IPS-18c (cell line): ENCODE measurements around the gene MMEL1.
A peak's percentile ranks its signal among the peaks of the same experiment; 100 is the strongest.
"Not testable (repeated sequence)": the region's sequence is repeated elsewhere in the genome, so short reads cannot be mapped to it uniquely, and the experiment has no call there.

ENCODE experiments used
- H3K4me3 ChIP-seq: 2 replicates; pipeline ENCODE4 v1.7.0; 2013; ENCODE audit warnings: low read depth, mild to moderate bottlenecking, low read length, moderate library complexity; ENCODE audit not compliant: insufficient read depth
- H3K9me3 ChIP-seq: one replicate; pipeline ENCODE4 v1.6.1; 2013; ENCODE audit warnings: mild to moderate bottlenecking, low read length, moderate library complexity; ENCODE audit not compliant: control insufficient read depth, insufficient read depth

The MMEL1 gene, protein sequence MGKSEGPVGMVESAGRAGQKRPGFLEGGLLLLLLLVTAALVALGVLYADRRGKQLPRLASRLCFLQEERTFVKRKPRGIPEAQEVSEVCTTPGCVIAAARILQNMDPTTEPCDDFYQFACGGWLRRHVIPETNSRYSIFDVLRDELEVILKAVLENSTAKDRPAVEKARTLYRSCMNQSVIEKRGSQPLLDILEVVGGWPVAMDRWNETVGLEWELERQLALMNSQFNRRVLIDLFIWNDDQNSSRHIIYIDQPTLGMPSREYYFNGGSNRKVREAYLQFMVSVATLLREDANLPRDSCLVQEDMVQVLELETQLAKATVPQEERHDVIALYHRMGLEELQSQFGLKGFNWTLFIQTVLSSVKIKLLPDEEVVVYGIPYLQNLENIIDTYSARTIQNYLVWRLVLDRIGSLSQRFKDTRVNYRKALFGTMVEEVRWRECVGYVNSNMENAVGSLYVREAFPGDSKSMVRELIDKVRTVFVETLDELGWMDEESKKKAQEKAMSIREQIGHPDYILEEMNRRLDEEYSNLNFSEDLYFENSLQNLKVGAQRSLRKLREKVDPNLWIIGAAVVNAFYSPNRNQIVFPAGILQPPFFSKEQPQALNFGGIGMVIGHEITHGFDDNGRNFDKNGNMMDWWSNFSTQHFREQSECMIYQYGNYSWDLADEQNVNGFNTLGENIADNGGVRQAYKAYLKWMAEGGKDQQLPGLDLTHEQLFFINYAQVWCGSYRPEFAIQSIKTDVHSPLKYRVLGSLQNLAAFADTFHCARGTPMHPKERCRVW

DNA sequence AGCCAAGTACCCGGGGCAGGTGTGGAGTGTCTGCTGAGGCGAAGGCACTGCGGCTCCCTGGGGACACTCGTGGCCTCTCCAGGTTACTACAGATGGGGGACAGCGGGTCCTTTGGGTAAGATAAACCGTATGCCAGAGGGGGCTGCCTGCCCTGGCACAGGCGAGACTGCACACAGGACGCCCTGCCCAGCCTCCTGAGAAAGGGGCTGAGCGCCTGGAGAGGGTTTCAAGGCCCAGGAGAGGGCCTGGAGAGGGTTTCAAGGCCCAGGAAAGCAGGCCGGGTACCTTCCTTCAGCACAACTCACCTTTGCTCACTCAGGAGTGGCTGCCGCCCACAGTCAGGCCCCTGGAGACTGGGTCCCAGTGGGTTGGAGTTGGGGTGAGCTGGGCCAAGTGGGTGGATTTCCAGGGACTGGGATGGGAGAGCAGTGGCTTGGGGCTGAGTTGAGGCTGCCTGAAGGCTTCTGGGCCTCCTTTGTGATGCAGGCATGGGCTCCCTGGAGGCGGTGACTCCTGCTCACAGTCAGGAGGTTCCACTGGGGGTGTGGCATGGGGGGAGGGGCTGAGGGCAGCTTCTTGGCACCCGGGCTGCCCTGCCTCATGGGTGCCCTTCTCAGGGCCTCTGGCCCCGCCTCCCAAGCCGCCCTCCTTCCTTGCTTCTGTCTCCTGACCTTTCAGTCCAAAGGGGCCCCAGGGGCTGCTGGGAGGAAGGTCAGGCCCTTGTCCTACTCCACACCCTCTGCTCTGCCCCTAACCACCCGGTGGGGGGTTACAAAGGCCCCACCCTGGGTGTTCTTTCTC lies at the start of gene MMEL1:
MMEL1 (minus strand) TSS at position 456 of the 801 bp plus-strand sequence. CDS start 3,532 bp downstream, outside the sequence.
- H3K4me3 ChIP-seq = peak within 1 kb of the TSS; percentile 24; the same call in 1 of the 2 replicates

DNA sequence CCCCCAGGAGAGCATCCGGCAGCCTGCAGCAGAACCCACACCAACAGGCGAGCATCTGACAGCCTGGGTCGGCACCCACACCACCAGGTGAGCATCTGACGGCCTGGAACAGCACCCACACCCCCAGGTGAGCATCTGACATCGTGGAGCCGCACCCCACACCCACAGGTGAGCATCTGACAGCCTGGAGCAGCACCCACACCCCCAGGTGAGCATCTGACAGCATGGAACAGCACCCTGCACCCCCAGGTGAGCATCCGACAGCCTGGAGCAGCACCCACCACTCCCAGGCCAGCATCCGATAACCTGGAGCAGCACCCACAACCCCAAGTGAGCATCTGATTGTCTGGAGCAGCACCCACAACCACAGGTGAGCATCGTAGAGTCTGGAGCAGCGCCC lies 43.9 kb upstream of the MMEL1 start:
- not testable (repeated sequence) for H3K4me3 ChIP-seq

More for the DNA sequence above, at the start of gene MMEL1:
- H3K9me3 ChIP-seq = peaks cover 8% of the 10 kb centered on the region

DNA sequence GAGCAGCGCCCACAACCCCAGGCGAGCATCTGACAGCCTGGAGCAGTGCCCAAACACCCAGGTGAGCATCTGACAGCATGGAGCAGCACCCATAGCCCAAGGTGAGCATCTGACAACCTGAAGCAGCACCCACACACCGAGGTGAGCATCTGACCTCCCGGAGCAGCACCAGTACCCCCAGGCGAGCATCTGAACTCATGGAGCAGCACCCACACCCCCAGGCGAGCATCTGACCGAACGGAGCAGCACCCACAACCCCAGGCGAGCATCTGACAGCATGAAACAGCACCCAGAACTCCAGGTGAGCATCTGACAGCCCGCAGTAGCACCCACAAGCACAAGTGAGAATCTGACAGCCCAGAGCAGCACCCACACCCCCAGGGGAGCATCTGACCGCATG lies 38.8 kb upstream of the MMEL1 start:
- H3K9me3 ChIP-seq, H3K4me3 ChIP-seq: not testable (repeated sequence)

More for the DNA sequence above, 43.9 kb upstream of the MMEL1 start:
- not testable (repeated sequence) for H3K9me3 ChIP-seq

DNA sequence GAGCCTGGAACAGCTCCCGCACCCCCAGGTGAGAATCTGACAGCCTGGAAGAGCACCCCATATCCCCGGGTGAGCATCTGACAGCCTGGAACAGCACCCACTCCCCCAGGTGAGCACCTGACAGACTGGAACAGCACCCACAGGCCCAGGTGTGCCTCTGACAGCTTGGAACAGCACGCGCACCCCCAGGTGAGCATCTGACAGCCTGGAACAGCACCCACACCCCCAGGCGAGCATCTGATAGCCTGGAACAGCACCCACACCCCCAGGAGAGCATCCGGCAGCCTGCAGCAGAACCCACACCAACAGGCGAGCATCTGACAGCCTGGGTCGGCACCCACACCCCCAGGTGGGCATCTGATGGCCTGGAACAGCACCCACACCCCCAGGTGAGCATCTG lies 27.0 kb upstream of the MMEL1 start:
- not testable (repeated sequence) for H3K4me3 ChIP-seq
- H3K9me3 ChIP-seq = peaks cover 21% of the 10 kb centered on the region

DNA sequence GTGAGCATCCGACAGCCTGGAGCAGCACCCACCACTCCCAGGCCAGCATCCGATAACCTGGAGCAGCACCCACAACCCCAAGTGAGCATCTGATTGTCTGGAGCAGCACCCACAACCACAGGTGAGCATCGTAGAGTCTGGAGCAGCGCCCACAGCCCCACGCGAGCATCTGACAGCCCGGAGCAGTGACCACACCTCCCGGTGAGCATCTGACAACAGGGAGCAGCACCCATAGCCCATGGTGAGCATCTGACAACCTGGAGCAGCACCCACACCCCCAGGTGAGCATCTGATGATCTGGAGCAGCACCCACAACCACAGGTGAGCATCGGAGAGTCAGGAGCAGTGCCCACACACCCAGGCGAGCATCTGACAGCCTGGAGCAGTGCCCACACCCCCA lies 25.1 kb upstream of the MMEL1 start:
- H3K9me3 ChIP-seq = peaks cover 37% of the 10 kb centered on the region
- not testable (repeated sequence) for H3K4me3 ChIP-seq

DNA sequence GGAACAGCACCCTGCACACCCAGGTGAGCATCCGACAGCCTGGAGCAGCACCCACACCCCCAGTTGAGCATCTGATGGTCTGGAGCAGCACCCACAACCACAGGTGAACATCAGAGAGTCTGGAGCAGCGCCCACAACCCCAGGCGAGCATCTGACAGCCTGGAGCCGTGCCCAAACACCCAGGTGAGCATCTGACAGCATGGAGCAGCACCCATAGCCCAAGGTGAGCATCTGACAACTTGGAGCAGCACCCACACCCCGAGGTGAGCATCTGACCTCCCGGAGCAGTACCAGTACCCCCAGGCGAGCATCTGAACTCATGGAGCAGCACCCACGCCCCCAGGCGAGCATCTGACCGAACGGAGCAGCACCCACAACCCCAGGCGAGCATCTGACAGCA lies 24.3 kb upstream of the MMEL1 start:
- Histone ChIP-seq H3K4me3 (peak overlapping the region; percentile 24), H3K9me3 (peaks cover 45% of the 10 kb centered on the region)

DNA sequence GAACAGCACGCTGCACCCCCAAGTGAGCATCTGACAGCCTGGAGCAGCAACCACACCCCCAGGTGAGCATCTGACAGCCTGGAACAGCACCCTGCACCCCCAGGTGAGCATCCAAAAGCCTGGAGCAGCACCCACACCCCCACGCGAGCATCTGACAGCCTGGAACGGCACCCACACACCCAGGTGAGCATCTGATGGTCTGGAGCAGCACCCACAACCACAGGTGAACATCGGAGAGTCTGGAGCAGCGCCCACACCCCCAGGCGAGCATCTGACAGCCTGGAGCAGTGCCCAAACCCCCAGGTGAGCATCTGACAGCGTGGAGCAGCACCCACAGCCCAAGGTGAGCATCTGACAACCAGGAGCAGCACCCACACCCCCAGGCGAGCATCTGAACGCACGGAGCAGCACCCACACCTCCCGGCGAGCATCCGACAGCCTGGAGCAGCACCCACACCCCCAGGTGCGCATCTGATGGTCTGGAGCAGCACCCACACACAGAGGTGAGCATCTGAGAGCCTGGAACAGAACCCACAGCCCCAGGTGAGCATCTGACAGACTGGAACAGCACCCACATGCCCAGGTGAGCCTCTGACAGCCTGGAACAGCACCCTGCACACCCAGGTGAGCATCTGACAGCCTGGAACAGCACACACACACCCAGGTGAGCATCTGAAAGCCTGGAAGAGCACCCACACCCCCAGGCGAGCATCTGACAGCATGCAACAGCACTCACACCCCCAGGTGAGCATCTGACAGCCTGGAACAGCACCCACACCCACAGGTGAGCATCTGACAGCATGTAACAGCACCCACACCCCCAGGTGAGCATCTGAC lies 23.0 kb upstream of the MMEL1 start:
- peaks cover 48% of the 10 kb centered on the region for H3K9me3 ChIP-seq

DNA sequence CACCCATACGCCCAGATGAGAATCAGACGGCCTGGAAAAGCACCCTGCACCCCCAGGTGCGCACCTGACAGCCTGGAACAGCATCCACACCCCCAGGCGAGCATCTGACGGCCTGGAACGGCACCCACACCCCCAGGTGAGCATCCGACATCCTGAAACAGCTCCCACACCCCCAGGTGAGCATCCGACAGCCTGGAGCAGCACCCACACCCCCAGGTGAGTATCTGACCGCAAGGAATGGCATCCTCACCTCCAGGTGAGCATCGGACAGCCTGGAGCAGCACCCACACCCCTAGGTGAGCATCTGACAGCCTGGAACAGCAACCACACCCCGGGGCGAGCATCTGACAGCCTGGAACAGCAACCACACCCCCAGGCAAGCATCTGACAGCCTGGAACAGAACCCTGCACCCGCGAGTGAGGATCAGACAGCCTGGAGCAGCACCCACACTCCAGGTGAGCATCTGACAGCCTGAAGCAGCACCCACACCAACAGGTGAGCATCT lies 21.7 kb upstream of the MMEL1 start:
- H3K9me3 ChIP-seq = peaks cover 48% of the 10 kb centered on the region
- H3K4me3 ChIP-seq = peak overlapping the region; percentile 9; the same call in 1 of the 2 replicates

More for the DNA sequence above, 23.0 kb upstream of the MMEL1 start:
- not testable (repeated sequence) for H3K4me3 ChIP-seq

DNA sequence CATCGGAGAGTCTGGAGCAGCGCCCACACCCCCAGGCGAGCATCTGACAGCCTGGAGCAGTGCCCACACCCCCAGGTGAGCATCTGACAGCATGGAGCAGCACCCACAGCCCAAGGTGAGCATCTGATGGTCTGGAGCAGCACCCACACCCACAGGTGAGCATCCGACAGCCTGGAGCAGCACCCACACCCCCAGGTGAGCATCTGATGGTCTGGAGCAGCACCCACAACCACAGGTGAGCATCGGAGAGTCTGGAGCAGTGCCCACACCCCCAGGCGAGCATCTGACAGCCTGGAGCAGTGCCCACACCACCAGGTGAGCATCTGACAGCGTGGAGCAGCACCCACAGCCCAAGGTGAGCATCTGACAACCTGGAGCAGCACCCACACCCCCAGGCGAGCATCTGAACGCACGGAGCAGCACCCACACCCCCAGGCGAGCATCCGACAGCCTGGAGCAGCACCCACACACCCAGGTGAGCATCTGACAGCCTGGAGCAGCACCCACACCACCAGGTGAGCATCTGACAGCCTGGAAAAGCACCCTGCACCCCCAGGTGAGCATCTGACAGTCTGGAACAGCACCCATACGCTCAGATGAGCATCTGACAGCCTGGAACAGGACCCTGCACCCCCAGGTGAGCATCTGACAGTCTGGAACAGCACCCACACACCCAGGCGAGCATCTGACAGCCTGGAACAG lies 21.1 kb upstream of the MMEL1 start:
- peak overlapping the region; percentile 40; the same call in 1 of the 2 replicates for H3K4me3 ChIP-seq
- H3K9me3 ChIP-seq = peaks cover 48% of the 10 kb centered on the region

DNA sequence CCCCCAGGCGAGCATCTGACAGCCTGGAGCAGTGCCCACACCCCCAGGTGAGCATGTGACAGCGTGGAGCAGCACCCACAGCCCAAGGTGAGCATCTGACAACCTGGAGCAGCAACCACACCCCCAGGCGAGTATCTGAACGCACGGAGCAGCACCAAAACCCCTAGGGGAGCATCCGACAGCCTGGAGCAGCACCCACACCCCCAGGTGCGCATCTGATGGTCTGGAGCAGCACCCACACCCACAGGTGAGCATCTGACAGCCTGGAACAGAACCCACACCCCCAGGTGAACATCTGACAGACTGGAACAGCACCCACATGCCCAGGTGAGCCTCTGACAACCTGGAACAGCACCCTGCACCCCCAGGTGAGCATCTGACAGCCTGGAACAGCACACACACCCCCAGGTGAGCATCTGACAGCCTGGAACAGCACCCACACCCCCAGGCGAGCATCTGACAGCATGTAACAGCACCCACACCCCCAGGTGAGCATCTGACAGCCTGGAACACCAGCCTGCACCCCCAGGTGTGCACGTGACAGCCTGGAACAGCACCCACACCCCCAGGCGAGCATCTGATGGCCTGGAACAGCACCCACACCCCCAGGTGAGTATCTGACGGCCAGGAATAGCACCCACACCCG lies 20.2 kb upstream of the MMEL1 start:
- Histone ChIP-seq H3K4me3 (peak overlapping the region; percentile 40; the same call in 1 of the 2 replicates), H3K9me3 (peaks cover 47% of the 10 kb centered on the region)

DNA sequence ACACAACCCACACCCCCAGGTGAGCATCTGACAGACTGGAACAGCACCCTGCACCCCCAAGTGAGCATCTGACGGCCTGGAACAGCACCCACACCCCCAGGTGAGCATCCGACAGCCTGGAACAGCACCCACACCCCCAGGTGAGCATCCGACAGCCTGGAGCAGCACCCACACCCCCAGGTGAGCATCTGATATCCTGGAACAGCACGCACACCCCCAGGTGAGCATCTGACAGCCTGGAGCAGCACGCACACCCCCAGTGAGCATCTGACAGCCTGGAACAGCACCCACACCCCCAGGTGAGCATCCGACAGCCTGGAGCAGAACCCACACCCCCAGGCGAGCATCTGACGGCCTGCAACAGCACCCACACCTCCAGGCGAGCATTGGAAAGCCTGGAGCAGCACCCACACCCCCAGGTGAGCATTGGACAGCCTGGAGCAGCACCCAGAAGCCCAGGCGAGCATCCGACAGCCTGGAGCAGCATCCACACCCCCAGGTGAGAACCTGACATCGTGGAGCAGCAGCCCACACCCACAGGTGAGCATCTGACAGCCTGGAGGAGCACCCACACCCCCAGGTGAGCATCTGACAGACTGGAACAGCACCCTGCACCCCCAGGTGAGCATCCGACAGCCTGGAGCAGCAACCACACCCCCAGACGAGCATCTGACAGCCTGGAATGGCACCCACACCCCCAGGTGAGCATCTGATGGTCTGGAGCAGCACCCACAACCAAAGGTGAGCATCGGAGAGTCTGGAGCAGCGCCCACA lies 19.5 kb upstream of the MMEL1 start:
- peaks cover 43% of the 10 kb centered on the region for H3K9me3 ChIP-seq

DNA sequence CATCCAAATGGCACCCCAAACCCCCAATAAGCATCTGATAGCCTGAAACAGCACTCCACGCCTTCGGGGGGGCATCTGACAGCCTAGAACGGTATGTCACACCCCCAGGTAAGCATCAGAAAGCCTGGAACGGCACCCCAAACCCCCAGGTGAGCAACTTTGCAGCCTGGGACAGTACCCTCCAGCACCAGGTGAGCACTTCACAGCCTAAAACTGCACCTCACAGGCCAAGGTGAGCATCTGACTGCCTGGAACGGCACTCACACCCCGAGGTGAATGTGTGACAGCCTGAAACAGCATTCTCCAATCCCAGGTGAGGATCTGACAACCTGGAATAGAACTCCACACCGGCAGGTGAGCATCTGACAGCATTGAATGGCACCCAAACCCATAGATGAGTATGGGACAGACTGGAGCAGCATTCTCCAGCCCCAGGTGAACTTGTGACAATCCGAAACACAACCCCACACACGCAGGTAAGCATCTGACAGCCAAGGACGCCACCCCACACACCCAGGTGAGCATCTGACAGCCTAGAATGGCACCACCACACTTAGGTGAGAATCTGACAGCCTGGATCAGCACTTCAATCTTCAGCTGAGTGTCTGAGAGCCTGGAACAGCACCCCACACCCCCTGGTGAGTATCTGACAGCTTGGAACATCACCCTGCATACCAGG lies 18.3 kb upstream of the MMEL1 start:
- peaks cover 38% of the 10 kb centered on the region for H3K9me3 ChIP-seq

More for the DNA sequence above, 19.5 kb upstream of the MMEL1 start:
- H3K4me3 ChIP-seq = peak overlapping the region; percentile 11; the same call in 1 of the 2 replicates

DNA sequence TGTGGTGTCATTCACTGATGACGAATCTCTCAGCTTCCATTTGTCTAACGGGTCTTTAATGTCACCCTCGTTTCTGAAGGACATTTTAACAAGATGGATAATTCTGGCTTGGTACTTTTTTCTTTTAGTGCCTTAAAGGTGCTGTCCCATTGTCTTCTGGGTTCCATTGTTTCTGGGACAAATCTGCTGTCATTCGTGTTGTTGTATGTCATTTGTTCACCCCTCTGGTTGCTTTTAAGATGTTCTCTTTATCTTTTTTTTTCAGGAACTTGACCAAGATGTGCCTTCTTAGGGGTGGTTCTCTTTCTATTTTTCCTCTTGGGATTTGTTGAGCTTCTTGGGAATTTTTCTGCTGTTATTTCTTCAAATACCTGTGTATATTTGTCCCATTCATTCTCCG lies 14.0 kb upstream of the MMEL1 start:
- no peak overlapping the region for H3K4me3 ChIP-seq
- H3K9me3 ChIP-seq = peaks cover 4% of the 10 kb centered on the region

More for the DNA sequence above, 18.3 kb upstream of the MMEL1 start:
- H3K4me3 ChIP-seq = no peak overlapping the region; the same call in 1 of the 2 replicates

DNA sequence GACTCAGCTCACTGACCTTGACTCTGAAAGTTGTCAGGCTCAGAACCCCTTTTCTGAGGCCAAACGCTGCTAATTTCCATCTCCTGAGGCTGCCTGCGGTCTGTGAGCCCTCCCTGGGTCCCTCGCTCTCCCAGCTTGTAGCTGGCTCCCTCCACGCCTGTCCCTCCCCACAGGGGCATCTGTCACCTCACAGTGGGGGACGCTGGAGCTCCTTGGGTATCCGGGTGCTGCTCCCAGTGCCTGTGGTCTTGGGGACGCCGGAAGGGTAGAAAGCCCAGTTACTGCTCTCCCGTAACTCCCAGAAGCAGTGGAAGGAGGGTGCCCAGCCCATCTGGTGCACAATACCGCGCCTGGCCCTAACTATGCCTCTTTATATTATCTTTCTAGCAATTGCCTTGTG lies 13.0 kb upstream of the MMEL1 start:
- Histone ChIP-seq H3K4me3 (no peak overlapping the region), H3K9me3 (peaks cover 4% of the 10 kb centered on the region)
